DOHH2 (cell line): ENCODE results near the gene ASB13.

Source experiments
- CTCF ChIP-seq: fragments of 200-600 bp; sonication (generic); IDR thresholded peaks from one replicate; pipeline ENCODE4 v1.5.1; 2014; ENCODE audit warnings: antibody characterized with exemption, mild to moderate bottlenecking, low read depth, low read length; ENCODE audit not compliant: poor library complexity, severe bottlenecking
- EZH2phosphoT487 ChIP-seq: fragments of 200-600 bp; sonication (generic); IDR thresholded peaks from 2 replicates; pipeline ENCODE4 v1.6.1; 2017; ENCODE audit warnings: borderline replicate concordance, mild to moderate bottlenecking, antibody characterized with exemption, low read length, moderate library complexity, mixed read lengths

- TF ChIP-seq CTCF, result no peak
- TF ChIP-seq EZH2phosphoT487, result no peak
Measured at GRCh38 chr10:5678397-5679036, 12.1 kb upstream of the ASB13 start.
